NK-92 (cell line): ENCODE measurements around the gene TGFB3.
"Not testable (repeated sequence)": the region's sequence is repeated elsewhere in the genome, so short reads cannot be mapped to it uniquely, and the experiment has no call there.

Experiments used
- DNase-seq: peaks from one replicate; lab custom pipeline; 2025; ENCODE audit not compliant: unreplicated experiment; lab: John Stamatoyannopoulos, UW

Gene TGFB3

DNA sequence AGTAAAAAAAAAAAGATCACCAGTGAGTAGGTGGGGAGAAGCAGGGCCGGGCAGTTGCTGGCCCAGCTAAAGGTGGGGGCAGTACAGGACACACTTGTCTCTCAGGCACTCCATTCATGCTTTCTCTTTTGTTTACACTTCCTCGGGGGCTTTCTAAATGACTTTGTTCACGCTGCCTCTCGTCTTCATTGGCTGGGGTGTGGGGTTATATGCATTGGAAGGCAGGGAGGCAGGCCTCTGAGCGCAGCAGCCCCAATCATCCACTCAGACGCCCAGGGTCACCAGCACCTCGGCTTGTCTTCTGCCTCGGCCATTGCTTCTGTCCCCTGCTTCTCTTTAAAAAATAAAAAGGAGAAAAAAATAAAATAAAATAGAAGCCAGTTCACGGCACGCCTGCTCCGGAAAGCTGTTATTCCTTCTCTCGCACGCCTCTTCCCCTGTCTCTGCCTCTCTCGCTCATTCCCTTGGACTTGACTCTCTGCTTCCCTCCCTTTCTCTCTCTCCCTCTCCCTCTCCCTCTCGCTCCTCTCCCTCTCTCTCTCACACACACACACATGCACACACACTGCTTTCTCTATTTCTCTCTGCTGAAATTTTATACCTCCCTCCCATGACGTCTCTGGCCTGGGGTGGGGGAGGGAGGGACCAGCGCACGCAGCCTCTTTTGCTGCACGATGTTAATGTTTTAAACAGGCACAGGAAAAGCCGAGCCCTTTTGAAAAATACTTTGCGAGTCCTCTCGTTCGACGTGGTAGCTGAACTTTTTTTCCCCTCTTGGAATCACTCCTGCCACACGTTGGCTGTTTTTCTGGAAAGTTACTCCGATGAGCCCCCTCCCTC lies at the start of gene TGFB3:
Gene TGFB3, minus strand, starts transcription at position 570 of the 840 bp plus-strand sequence. CDS start 1,102 bp downstream, outside the sequence.
- no peak for DNase-seq

GRCh38 chr14:76024211-76024907 lies 42.6 kb upstream of the TGFB3 start:
- DNase-seq = no peak

DNA sequence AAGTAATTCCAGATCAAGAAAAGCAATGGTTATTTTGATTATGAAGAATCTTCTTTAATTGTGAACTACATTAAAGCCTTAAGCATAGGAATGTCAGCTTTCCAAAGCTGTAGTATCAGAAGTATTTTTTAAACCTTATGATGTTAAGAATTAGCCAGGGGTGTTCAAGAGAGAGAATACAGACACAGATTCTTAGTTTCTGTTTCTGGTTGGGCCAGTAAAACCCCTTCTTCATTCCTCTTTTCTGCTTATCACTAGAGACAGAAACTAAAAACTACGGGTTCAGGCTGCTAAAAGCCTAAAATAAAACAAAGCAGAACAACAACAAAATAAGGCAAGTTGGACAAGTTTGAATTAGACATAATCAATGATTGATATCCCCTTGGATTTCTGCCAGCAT lies 42.0 kb upstream of the TGFB3 start:
- no peak for DNase-seq

DNA sequence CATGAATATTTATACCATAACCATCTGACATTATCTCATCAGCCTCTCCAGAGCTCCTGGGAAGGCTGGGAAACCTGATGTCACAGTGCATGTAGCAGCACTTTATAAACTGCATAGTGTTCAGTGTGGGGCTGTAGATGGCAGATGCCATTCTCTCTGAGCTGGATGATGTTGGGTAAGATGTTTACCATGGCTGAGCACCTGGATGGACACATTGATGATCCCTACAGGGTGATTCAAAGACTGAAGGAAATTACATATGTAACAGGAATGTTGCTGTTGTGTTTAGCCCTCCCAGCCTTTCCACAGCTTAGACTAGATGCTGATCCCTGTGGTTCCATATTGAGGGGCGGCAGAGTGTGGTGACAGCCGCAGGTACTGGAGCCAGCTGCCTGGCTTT lies 41.2 kb upstream of the TGFB3 start:
- DNase-seq = no peak

- no peak for DNase-seq
Measured at GRCh38 chr14:76019676-76020075, 37.9 kb upstream of the TGFB3 start.

DNA sequence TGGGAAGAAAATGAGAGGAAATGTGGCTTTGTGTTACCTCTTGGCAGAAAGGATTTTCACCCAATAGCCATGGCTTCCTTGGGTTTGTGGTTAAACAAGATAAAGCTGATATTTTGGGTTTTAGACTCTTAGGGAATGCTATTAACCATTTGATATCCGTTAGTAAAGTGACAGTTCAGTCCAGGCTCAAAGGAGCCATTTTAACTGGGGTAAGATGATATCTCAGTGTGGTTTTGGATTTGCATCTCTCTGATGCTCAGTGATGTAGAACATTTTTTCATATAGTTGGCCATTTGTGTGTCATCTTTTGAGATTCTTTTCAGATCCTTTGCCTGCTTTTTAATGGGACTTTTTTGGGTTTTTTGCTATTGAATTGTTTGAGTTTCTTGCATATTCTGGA lies 33.9 kb upstream of the TGFB3 start:
- DNase-seq = no peak

GRCh38 chr14:76015191-76015590 lies 33.4 kb upstream of the TGFB3 start:
- no peak for DNase-seq

DNA sequence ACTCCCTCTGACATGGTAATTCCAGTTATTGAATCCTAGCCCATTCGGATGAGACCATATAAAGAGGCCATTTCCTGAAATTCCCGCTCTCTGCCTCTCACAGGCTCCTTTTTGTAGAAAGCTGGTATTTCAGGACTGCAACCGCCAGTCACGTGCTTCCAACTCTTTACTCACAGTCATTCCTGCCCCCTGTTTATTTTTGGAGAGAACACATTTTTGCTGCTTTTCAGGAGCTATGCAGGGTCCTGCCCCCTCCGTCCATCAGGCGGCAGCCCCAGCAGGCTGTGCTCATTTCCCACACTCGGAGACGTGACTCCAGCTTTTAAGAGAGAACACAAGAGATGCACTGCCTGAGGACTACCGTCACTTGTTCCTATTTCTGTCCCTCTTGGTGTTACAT lies 30.6 kb upstream of the TGFB3 start:
- no peak for DNase-seq

DNA sequence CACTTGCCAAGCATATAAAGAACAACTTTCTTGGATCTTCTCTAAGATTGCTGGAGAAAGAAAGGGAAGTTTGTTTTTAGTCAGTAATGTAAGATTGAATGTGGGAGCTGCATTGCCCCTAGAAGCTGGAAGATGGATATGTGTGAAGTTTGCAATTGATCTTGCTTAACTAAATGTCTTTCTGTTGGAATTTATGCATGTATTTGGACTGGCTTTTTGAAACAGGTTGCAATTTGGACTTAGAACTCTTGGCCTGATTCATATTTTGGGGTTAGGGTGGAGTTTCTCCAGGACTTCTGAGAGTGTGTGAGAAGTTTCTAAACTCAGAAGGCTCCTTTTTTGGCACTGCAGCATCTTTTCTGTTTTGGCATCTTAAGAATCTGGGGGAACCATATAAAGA lies 30.1 kb upstream of the TGFB3 start:
- no peak for DNase-seq

DNA sequence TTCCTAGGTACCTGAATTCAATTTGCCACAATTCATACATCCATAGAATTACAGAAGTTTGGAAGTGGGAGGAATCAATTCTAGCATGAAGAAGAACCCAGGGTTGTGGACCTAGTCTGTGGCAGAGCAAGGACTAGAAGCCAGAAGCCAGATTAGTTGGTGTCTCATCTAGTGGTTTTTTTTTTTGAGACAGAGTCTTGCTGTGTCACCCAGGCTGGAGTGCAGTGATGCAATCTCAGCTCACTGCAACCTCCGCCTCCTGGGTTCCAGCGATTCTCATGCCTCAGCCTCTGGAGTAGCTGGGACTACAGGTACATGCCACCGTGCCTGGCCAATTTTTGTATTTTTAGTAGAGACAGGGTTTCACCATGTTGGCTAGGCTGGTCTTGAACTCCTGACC lies 27.8 kb upstream of the TGFB3 start:
- DNase-seq = not testable (repeated sequence)

- no peak for DNase-seq
Measured at GRCh38 chr14:76007852-76008251, 26.1 kb upstream of the TGFB3 start.

DNA sequence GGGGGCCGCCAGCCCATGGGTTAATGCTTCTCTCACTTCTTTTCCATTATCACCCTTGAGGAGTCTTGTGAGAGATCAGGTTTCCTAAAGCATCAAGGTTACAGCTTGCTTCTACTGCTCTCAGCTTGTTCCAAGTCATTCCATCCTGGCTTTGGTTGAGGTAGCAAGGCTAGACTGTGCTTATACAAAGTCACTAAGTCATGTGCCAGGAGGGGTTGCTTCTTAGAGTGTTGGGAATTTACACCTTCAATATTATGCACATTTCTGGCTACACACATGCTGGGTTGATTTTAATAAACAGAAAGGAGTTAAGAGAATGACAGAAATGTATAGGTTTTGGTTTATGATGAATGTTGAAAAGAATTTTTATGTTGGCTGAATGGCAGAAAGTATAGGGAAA lies 25.6 kb upstream of the TGFB3 start:
- DNase-seq = no peak

DNA sequence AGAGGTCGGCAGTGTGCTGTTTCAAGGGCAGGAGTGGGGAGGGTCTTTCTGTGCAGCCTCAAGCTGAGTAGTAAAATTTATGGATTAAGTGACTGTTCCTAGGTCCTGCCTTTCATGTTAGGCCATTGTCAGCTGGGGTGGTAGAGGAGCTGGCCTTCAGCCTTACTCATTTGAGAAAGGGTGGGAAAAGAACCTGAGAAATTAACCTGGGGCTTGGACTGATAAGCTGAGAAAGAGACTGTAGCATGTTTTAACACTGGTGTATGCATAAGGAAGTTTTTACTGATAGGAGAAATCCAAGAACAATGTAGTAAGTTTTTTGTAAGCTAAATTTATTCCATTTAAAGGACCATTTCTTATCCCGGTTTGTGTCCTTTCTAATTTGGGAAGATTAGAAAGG lies 24.5 kb upstream of the TGFB3 start:
- DNase-seq = no peak

DNA sequence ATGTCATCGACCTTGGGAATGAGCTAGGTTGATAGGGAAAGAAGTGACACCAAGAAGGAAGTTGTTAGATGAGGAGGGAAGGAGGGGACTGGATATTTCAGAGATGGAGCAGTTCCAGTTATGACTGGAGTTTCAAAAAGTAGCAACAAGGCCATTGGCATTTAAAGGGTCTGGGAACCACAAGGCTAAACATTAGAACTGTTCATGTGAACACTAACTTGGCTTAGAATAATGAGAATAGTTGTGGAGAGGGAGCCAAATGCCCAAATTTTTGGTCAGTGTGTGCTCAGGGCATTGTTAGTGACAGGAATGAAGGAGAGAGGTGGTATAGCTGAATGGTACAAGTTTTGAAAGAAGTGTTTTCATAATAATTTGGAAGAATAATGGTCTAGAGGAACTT lies 20.6 kb upstream of the TGFB3 start:
- DNase-seq = no peak

DNA sequence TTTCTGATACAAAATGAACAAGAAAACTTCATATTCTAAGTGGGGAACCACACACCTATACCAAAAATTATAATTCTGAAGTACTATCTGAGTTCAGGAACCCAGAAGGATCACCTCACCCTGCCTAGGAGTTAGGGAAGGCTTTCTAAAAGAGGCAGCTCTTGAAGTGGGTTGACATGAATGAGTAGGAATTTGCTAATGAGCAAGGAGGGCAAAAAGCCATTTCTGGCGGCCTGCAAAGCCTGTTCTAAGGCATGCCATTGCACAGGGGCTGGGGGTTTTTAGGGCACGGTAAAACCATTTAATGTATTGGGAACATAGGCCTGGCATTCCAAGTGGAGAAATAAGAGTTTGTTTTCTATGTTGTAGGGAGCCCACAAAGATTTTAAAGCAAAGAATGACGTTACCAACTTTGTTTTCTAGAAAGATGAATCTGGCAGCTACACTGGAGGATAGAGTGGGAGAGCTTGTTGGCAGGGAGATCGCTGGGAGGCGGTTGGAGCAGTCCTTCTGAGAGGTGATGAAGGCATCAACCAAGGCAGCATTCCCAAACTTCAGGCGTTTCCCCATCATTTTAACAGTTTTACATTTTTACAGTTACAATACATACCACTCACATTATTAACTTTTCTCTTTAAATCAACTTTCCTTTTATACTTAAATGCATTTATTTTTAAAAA lies 17.9 kb upstream of the TGFB3 start:
- DNase-seq = no peak

GRCh38 chr14:75996488-75996887 lies 14.7 kb upstream of the TGFB3 start:
- DNase-seq = no peak

DNA sequence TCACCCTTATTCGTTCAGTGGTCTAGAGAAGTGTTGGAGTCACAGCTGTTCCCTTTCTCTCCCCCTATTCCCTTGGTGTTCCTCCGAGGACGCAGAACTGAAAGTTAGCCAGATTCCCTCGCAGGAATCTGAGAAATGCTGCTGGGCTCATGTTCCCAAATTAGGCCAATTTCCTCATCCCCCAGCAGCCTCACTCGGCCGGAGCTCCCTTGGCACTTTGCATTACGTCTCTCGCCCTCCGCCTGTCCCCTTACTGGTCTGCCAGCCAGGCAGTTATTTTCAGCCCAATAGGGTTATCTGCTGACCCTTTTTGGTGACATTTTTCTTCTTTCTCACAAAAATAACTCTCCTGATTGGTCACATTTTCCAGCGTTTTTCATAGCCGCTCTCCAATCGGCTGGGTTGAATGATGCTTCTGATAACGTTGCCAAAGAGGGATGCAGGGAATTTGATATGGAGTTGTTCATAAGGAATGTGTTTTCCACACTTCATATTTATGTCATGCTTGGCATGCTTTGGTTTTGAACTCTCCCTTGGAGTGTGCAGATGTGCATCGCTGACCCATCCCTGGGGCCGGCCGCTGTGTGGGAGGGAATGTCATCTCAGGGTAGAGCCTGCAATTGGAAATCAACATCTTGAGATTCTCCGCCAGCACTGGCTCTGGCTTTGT lies 13.7 kb upstream of the TGFB3 start:
- DNase-seq = no peak

DNA sequence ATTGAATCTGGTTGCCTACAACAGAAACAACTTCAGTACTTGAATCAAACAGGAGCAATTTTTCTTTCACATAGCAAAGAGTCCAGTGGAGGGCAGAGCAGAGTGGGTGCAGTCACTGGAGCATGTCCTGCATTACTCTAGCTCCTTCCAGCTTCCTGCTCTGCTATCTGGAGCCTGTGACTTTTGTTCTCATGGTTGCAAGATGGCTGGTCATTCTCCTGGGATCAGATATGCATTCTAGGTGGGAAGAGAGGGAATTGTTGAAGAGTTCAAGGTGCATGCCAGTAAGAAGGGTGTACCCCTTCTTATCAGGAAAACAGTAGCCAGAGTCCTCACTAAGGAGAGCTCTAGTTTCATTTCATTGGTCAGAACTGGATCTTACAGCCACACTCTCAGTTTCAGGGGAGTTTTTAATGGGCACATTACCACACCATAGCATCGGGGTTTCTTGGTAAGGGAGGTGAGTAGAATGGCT lies 11.8 kb upstream of the TGFB3 start:
- no peak for DNase-seq

DNA sequence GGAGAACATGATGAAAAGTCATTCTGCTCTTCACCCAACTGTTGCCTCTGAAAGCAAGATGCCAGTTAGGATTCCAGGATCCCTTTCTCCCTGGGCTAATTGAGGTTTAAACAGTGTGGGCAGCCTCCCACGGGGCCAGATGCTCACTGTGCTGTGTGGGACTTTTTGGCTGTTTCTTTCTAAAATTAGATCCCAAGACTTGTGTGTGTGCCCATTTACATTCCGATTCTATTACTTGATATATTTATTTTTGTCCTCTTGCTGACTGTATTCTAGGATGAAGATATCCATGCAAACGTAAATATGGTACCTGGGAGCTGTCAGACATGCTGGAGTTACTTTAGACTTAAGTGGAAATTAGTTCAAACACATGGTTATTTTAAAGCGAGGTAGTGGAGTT lies 10.0 kb upstream of the TGFB3 start:
- no peak for DNase-seq

GRCh38 chr14:75990297-75990696 lies 8.5 kb upstream of the TGFB3 start:
- no peak for DNase-seq

GRCh38 chr14:75989134-75989533 lies 7.3 kb upstream of the TGFB3 start:
- DNase-seq = no peak
